Gastroesophageal sphincter (tissue), 4 donors: Measurements from ENCODE around the gene PPM1A. TPM values are rescaled to one million over a fixed set of nuclear protein-coding genes. Genes with fewer than 3 reads are reported as not detected.

ENCODE experiments used
- ATAC-seq: fragments of 150-250 bp; one replicate; pipeline ENCODE4 v1.9.1; 2016; ENCODE audit warnings: mild to moderate bottlenecking, moderate library complexity
- H3K27ac ChIP-seq, 4 donors: fragments of 200-600 bp; sonication (generic) in 3 of 4; 1 replicate in 3 of 4; 2 replicates in 1 of 4; pipeline ENCODE4 v1.5.1; 2016 to 2019
- H3K27me3 ChIP-seq: fragments of 200-600 bp; sonication (generic); one replicate; pipeline ENCODE4 v1.5.1; 2019
- H3K36me3 ChIP-seq, 2 donors: fragments of 200-600 bp; sonication (generic); one replicate each; pipeline ENCODE4 v1.5.1; 2019; ENCODE audit warnings: control low read depth in 1 of 2
- H3K4me1 ChIP-seq, 3 donors: fragments of 200-600 bp; sonication (generic); 1 replicate in 2 of 3; 2 replicates in 1 of 3; pipeline ENCODE4 v1.5.1; 2016 to 2019; ENCODE audit warnings: control low read depth in 2 of 3
- H3K4me3 ChIP-seq, 2 donors: fragments of 200-600 bp; sonication (generic); one replicate each; pipeline ENCODE4 v1.5.1; 2019; ENCODE audit warnings: mild to moderate bottlenecking in 1 of 2, moderate library complexity in 1 of 2
- H3K9me3 ChIP-seq, 3 donors: fragments of 200-600 bp; sonication (generic); one replicate each; pipeline ENCODE4 v1.5.1; 2017 to 2019; ENCODE audit warnings: control low read depth in 2 of 3
- CTCF ChIP-seq, 4 experiments: fragments of 200-600 bp in 2 of 4; fragments of 450-650 bp in 2 of 4; sonication (generic) in 1 of 4; IDR thresholded peaks; one replicate each; pipeline ENCODE4 v1.5.1; 2017 to 2019; ENCODE audit warnings: antibody characterized with exemption in 4 of 4, mild to moderate bottlenecking in 2 of 4, moderate library complexity in 2 of 4
- EP300 ChIP-seq: sonication (generic); formaldehyde crosslinking; IDR thresholded peaks from one replicate; pipeline ENCODE4 v1.6.1; 2017; ENCODE audit warnings: antibody characterized with exemption, mild to moderate bottlenecking
- POLR2A ChIP-seq, 2 donors: fragments of 450-650 bp; IDR thresholded peaks; one replicate each; pipeline ENCODE4 v1.6.1; 2017; ENCODE audit warnings: antibody characterized with exemption in 2 of 2, mild to moderate bottlenecking in 2 of 2, moderate library complexity in 1 of 2
- POLR2AphosphoS5 ChIP-seq: sonication (generic); formaldehyde crosslinking; IDR thresholded peaks from one replicate; pipeline ENCODE4 v1.6.1; 2017; ENCODE audit warnings: antibody characterized with exemption
- WGBS, 2 donors: methylation state at CpG; one replicate each; pipeline ENCODE4 v1.1.5; 2018; ENCODE audit warnings: low coverage in 1 of 2; 5-methylcytosine and 5-hydroxymethylcytosine counted together
- total RNA-seq, 4 donors: library from RNA; depleted of rRNA; stranded (reverse); fragments of >200 nt; gene quantifications; one replicate each; pipeline ENCODE4 v1.1.0, GENCODE V29; 2016

The PPM1A gene
- total RNA-seq, 4 donors from 2014 or later = 57.1 to 82.2 (median 70.0) TPM

- H3K9me3 ChIP-seq = peaks cover 0 to 19% (median 0%) of the 10 kb centered on the region in 3 donors
- TF ChIP-seq POLR2A (IDR thresholded peaks at IDR 0.05) (no peak), POLR2AphosphoS5 (no peak), CTCF (IDR thresholded peaks at IDR 0.05) (no peak), EP300 (no peak)
- WGBS, 2 donors = 100% methylated on average over 1 of the region's 1 CpG; no CpG with 5 or more reads in 1 of the 2 donors
- ATAC-seq = no peak
- no peaks in the 10 kb centered on the region for H3K27me3 ChIP-seq
- peaks cover 0 to 27% (median 0%) of the 10 kb centered on the region in 3 donors for H3K4me1 ChIP-seq
- no peaks in the 10 kb centered on the region for H3K36me3 ChIP-seq
- no peak overlapping the region for H3K27ac ChIP-seq
- H3K4me3 ChIP-seq = no peak overlapping the region
These were observed 16.1 kb downstream of the PPM1A start for GRCh38 chr14:60265163-60265562.

- Histone ChIP-seq H3K9me3 (peaks cover 0 to 19% (median 0%) of the 10 kb centered on the region in 3 donors), H3K27me3 (no peaks in the 10 kb centered on the region), H3K27ac (no peak overlapping the region), H3K4me1 (peaks cover 0 to 19% (median 0%) of the 10 kb centered on the region in 3 donors), H3K36me3 (no peaks in the 10 kb centered on the region), H3K4me3 (no peak overlapping the region)
- no peak for ATAC-seq
- 73 to 83% methylated on average over 1 of the region's 1 CpG for WGBS, 2 donors
- TF ChIP-seq CTCF (IDR thresholded peaks at IDR 0.05) = peak in 1 of 4 experiments; percentile 4
- TF ChIP-seq EP300 = no peak
These were observed 17.3 kb downstream of the PPM1A start for GRCh38 chr14:60266021-60266937.

- no peaks in the 10 kb centered on the region for H3K36me3 ChIP-seq
- H3K4me1 ChIP-seq = peaks cover 5 to 67% (median 11%) of the 10 kb centered on the region in 3 donors
- no peak overlapping the region for H3K27ac ChIP-seq
- TF ChIP-seq POLR2A (IDR thresholded peaks at IDR 0.05) (no peak), CTCF (IDR thresholded peaks at IDR 0.05) (no peak), EP300 (no peak), POLR2AphosphoS5 (no peak)
- ATAC-seq = no peak
- no peak overlapping the region for H3K4me3 ChIP-seq
- no peaks in the 10 kb centered on the region for H3K27me3 ChIP-seq
- H3K9me3 ChIP-seq = peaks cover 0 to 4% (median 0%) of the 10 kb centered on the region in 3 donors
- WGBS, 2 donors = 79 to 80% methylated on average over 2 of the region's 2 CpGs
These were observed 23.2 kb downstream of the PPM1A start for GRCh38 chr14:60272177-60272576.

- no peaks in the 10 kb centered on the region for H3K27me3 ChIP-seq
- TF ChIP-seq EP300 (no peak), POLR2AphosphoS5 (no peak), CTCF (IDR thresholded peaks at IDR 0.05) (no peak), POLR2A (IDR thresholded peaks at IDR 0.05) (no peak)
- no peak for ATAC-seq
- no peak overlapping the region for H3K27ac ChIP-seq
- H3K4me3 ChIP-seq = no peak overlapping the region
- H3K4me1 ChIP-seq = peaks cover 5 to 78% (median 13%) of the 10 kb centered on the region in 3 donors
- H3K9me3 ChIP-seq = peaks cover 0 to 4% (median 0%) of the 10 kb centered on the region in 3 donors
- WGBS, 2 donors = 65 to 77% methylated on average over 2 of the region's 2 CpGs
- no peaks in the 10 kb centered on the region for H3K36me3 ChIP-seq
These were observed 24.9 kb downstream of the PPM1A start for GRCh38 chr14:60273956-60274355.

GRCh38 chr14:60274448-60274847 lies 25.4 kb downstream of the PPM1A start:
- Histone ChIP-seq H3K4me3 (no peak overlapping the region), H3K4me1 (peaks cover 5 to 83% (median 13%) of the 10 kb centered on the region in 3 donors), H3K27ac (no peak overlapping the region), H3K9me3 (peaks cover 0 to 2% (median 0%) of the 10 kb centered on the region in 3 donors), H3K27me3 (no peaks in the 10 kb centered on the region), H3K36me3 (no peaks in the 10 kb centered on the region)
- TF ChIP-seq POLR2AphosphoS5 = no peak
- no peak for TF ChIP-seq POLR2A (IDR thresholded peaks at IDR 0.05)
- no peak for TF ChIP-seq EP300
- TF ChIP-seq CTCF (IDR thresholded peaks at IDR 0.05) = no peak
- no peak for ATAC-seq
